Fibroblast of lung (primary cell): ENCODE data around the gene ELAVL2. TPM values are rescaled to one million over a fixed set of nuclear protein-coding genes. Genes with fewer than 3 reads are reported as not detected.

Experiments
- DNase-seq, 2 donors: peaks; one replicate each; pipeline versions ENCODE4 v3.0.0 to v3.0.0-alpha.2; 2010; ENCODE audit warnings: low read depth in 2 of 2
- H2AFZ ChIP-seq: 2 replicates; pipeline ENCODE4 v1.5.1; 2012; ENCODE audit warnings: low read length, control low read depth, inconsistent platforms
- H3K27ac ChIP-seq: 2 replicates; pipeline ENCODE4 v1.5.1; 2011; ENCODE audit warnings: low read length, control low read depth; ENCODE audit not compliant: insufficient read depth
- H3K27me3 ChIP-seq: 2 replicates; pipeline ENCODE4 v1.5.1; 2011; ENCODE audit warnings: mild to moderate bottlenecking, low read length; ENCODE audit not compliant: control insufficient read depth, insufficient read depth
- H3K36me3 ChIP-seq: 2 replicates; pipeline ENCODE4 v1.5.1; 2011; ENCODE audit warnings: low read length; ENCODE audit not compliant: control insufficient read depth, insufficient read depth
- H3K4me1 ChIP-seq: 2 replicates; pipeline ENCODE4 v1.5.1; 2011; ENCODE audit warnings: low read length; ENCODE audit not compliant: control insufficient read depth, insufficient read depth; ENCODE audit errors: extremely low read depth
- H3K4me2 ChIP-seq: 2 replicates; pipeline ENCODE4 v1.5.1; 2011; ENCODE audit warnings: low read length, control low read depth; ENCODE audit not compliant: insufficient read depth; ENCODE audit errors: extremely low read depth
- H3K4me3 ChIP-seq, 4 experiments: fragments of 200-600 bp in 1 of 4; sonication (generic) in 1 of 4; replicated peaks in 1 of 4; 2 replicates each; pipeline ENCODE4 v1.5.1; 2011 to 2016; ENCODE audit warnings: low read length in 4 of 4, low read depth in 3 of 4, mild to moderate bottlenecking in 3 of 4, control low read depth in 2 of 4, inconsistent platforms in 1 of 4, mixed read lengths in 1 of 4; ENCODE audit not compliant: insufficient read depth in 1 of 4; ENCODE audit errors: control extremely low read depth in 1 of 4
- H3K79me2 ChIP-seq: 2 replicates; pipeline ENCODE4 v1.5.1; 2012; ENCODE audit warnings: mild to moderate bottlenecking, low read length, inconsistent platforms; ENCODE audit not compliant: control insufficient read depth, insufficient read depth
- H3K9ac ChIP-seq: 2 replicates; pipeline ENCODE4 v1.5.1; 2011; ENCODE audit warnings: mild to moderate bottlenecking, low read length, control low read depth; ENCODE audit not compliant: insufficient read depth
- H3K9me3 ChIP-seq: 2 replicates; pipeline ENCODE4 v1.5.1; 2012; ENCODE audit warnings: low read depth, low read length; ENCODE audit not compliant: control insufficient read depth, insufficient read depth
- H4K20me1 ChIP-seq: 2 replicates; pipeline ENCODE4 v1.5.1; 2011; ENCODE audit warnings: low read length; ENCODE audit not compliant: control insufficient read depth, insufficient read depth; ENCODE audit errors: extremely low read depth
- EZH2 ChIP-seq: IDR thresholded peaks from 2 replicates; pipeline ENCODE4 v1.5.1; 2012; ENCODE audit warnings: low read length, control low read depth, mild to moderate bottlenecking; ENCODE audit errors: missing control alignments
- polyA plus RNA-seq, 2 donors: library from polyadenylated mRNA; depleted of rRNA in 1 of 2; stranded (reverse) in 1 of 2; unstranded in 1 of 2; fragments of >200 nt; gene quantifications; 2 replicates each; pipeline ENCODE4 v1.2.1, GENCODE V29; 2011 to 2012; ENCODE audit warnings: missing spikeins in 1 of 2
- total RNA-seq: library from RNA; depleted of rRNA; stranded (reverse); fragments of >200 nt; gene quantifications from 2 replicates; pipeline ENCODE4 v1.2.1, GENCODE V29; 2014
- TF ChIP-seq, protein P1 (sequence below), 2 donors: IDR thresholded peaks in 1 of 2; conservative IDR thresholded peaks in 1 of 2; 1 replicate in 1 of 2; 2 replicates in 1 of 2; pipeline ENCODE4 v1.5.1; 2011 to 2012; ENCODE audit warnings: low read length in 2 of 2, control low read depth in 1 of 2, inconsistent platforms in 1 of 2, low read depth in 1 of 2, mild to moderate bottlenecking in 1 of 2

ELAVL2 gene
- total and polyA plus RNA-seq, 2 donors (not counting 1 experiment from before 2014, with no cell fraction given) = under 0.01 to 0.03 TPM

DNA sequence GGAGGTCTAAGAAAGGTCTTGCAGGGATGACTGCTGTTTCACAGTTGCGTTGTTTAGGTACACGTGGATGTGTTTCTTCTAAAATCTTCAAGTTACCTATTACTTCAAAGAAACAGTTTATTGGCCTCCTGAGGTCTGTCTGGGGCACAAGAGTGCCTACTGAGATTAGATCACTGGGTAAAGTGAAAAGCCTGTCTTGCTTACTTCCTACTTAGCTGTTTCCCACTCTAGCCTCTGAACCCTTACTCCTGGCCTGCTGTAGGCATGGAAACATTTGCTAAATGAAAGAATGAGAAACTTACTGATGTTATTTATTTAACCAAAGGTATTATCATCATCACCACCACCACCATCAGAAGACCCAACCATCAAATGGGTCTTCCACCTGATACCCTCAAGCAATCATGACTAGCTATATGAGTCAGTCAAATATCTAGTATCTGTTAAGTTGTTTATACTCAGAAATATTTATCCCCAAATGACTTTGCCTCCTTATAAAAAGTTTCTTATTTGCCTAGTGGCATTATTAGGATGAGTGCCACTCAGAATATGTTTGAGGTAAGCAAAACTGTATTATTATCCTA, 92.5 kb downstream of the ELAVL2 start:
- Histone ChIP-seq H3K27ac (no peak overlapping the region), H3K4me2 (no peak overlapping the region), H3K4me1 (no peaks in the 10 kb centered on the region), H3K36me3 (no peaks in the 10 kb centered on the region), H3K4me3 (no peak overlapping the region), H3K9ac (no peak overlapping the region), H3K9me3 (no peaks in the 10 kb centered on the region), H4K20me1 (no peaks in the 10 kb centered on the region), H3K27me3 (no peaks in the 10 kb centered on the region), H2AFZ (no peak overlapping the region), H3K79me2 (no peaks in the 10 kb centered on the region)
- DNase-seq = no peak
- TF ChIP-seq, protein P1, sequence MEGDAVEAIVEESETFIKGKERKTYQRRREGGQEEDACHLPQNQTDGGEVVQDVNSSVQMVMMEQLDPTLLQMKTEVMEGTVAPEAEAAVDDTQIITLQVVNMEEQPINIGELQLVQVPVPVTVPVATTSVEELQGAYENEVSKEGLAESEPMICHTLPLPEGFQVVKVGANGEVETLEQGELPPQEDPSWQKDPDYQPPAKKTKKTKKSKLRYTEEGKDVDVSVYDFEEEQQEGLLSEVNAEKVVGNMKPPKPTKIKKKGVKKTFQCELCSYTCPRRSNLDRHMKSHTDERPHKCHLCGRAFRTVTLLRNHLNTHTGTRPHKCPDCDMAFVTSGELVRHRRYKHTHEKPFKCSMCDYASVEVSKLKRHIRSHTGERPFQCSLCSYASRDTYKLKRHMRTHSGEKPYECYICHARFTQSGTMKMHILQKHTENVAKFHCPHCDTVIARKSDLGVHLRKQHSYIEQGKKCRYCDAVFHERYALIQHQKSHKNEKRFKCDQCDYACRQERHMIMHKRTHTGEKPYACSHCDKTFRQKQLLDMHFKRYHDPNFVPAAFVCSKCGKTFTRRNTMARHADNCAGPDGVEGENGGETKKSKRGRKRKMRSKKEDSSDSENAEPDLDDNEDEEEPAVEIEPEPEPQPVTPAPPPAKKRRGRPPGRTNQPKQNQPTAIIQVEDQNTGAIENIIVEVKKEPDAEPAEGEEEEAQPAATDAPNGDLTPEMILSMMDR (conservative IDR thresholded peaks at IDR 0.05 in 1 of 2, IDR thresholded peaks at IDR 0.05 in 1 of 2; ENCODE audit: low read depth in 1 of 2, low read length in 2 of 2) = no peak
- no peak for TF ChIP-seq EZH2

DNA sequence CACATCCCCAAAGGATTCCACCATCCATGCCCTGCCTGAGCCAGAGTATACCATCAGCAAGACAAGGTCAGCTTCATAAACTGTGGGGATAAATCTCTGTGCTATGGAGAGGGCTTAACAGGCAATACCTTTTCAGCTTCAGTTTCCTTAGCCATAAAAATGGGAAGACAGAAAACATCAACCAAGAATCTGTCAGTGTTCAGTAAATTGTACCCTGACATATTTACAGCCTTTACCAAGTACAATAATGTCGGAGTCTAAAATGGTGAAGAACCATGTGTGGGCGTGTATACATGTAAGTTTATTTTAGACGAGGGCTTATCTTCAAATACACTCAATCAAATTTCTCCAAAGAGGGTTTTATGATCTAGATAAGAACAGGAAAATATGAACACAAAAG, 94.7 kb downstream of the ELAVL2 start:
- H3K27ac ChIP-seq = no peak overlapping the region
- no peak overlapping the region for H3K9ac ChIP-seq
- H3K36me3 ChIP-seq = no peaks in the 10 kb centered on the region
- H3K27me3 ChIP-seq = no peaks in the 10 kb centered on the region
- H3K9me3 ChIP-seq = no peaks in the 10 kb centered on the region
- TF ChIP-seq, protein P1 (conservative IDR thresholded peaks at IDR 0.05 in 1 of 2, IDR thresholded peaks at IDR 0.05 in 1 of 2; ENCODE audit: low read depth in 1 of 2, low read length in 2 of 2) = no peak
- H2AFZ ChIP-seq = no peak overlapping the region
- H3K4me2 ChIP-seq = no peak overlapping the region
- no peaks in the 10 kb centered on the region for H3K79me2 ChIP-seq
- DNase-seq = no peak
- no peaks in the 10 kb centered on the region for H4K20me1 ChIP-seq
- H3K4me3 ChIP-seq = no peak overlapping the region
- no peaks in the 10 kb centered on the region for H3K4me1 ChIP-seq

DNA sequence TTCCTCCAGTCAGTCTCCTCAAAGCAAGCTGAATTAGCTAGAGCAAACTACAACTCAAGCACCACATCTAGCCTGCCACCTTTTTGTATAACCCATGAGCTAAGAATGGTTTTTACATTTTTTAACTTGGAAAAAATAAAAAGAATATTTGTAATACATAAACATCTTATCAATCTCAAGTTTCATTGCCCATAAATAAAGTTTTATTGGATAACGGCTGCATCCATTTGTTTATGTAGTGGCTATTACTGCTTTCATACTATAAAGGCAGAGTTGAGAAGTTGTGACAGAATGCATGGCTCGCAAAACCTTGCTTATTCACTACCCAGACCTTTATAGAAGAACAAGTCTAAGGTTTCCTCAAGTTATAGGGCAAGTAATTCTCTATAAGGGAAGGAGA, 95.7 kb downstream of the ELAVL2 start:
- no peaks in the 10 kb centered on the region for H3K9me3 ChIP-seq
- no peaks in the 10 kb centered on the region for H3K79me2 ChIP-seq
- no peak overlapping the region for H3K4me2 ChIP-seq
- TF ChIP-seq EZH2 = no peak
- TF ChIP-seq, protein P1 (conservative IDR thresholded peaks at IDR 0.05 in 1 of 2, IDR thresholded peaks at IDR 0.05 in 1 of 2; ENCODE audit: low read depth in 1 of 2, low read length in 2 of 2) = no peak
- no peak for DNase-seq
- H3K4me3 ChIP-seq = no peak overlapping the region
- H3K9ac ChIP-seq = no peak overlapping the region
- no peaks in the 10 kb centered on the region for H3K27me3 ChIP-seq
- no peaks in the 10 kb centered on the region for H3K4me1 ChIP-seq
- H2AFZ ChIP-seq = no peak overlapping the region
- H3K27ac ChIP-seq = no peak overlapping the region
- no peaks in the 10 kb centered on the region for H3K36me3 ChIP-seq
- no peaks in the 10 kb centered on the region for H4K20me1 ChIP-seq
